Measurements from ENCODE around the gene JMJD4. TPM values are rescaled to one million over a fixed set of nuclear protein-coding genes. Genes with fewer than 3 reads are reported as not detected.

Gene JMJD4, protein sequence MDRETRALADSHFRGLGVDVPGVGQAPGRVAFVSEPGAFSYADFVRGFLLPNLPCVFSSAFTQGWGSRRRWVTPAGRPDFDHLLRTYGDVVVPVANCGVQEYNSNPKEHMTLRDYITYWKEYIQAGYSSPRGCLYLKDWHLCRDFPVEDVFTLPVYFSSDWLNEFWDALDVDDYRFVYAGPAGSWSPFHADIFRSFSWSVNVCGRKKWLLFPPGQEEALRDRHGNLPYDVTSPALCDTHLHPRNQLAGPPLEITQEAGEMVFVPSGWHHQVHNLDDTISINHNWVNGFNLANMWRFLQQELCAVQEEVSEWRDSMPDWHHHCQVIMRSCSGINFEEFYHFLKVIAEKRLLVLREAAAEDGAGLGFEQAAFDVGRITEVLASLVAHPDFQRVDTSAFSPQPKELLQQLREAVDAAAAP
- 10 to 100 TPM in 1 of 2 donors, 1 to 10 TPM in 1; 8.7 to 11.1 TPM for total RNA-seq

DNA sequence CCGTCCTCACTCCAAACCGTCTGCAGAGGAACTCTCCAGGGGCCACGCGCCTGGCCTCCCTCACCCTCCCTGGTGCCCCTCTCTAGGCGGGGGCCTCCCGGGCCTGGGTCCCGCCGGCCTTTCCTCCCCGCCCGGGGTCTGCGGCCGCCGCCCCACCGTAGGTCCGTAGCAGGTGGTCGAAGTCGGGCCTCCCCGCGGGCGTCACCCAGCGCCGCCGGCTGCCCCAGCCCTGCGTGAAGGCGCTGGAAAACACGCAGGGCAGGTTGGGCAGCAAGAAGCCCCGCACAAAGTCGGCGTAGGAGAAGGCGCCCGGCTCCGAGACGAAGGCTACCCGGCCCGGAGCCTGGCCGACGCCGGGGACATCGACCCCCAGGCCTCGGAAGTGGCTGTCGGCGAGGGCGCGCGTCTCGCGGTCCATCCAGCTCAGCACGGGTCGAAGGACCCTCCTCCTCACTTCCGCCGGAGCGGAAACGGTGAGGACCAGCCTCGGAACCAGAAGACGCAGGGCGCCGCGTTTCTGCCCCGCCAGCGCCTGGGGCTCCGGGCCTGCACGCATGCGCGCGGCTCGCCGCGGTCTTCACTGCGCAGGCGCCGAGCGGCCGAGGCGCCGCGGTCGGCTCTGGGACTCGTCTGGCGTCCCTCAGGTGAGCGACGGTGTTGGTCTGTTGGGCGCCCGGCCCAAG, at the start of gene JMJD4, which contains the start of gene SNAP47:
Gene JMJD4, minus strand, starts transcription at position 447 of the 683 bp plus-strand sequence. Its CDS starts 29 bp downstream, at position 418.
Gene SNAP47, plus strand, starts transcription at position 580 of the 683 bp plus-strand sequence. CDS start 12,302 bp downstream, outside the sequence.
- Mint-ChIP-seq H3K9me3 (no peaks in the 10 kb centered on the region), H3K27ac (peak within 1 kb of the TSS; percentile 99), H3K4me3 (peak within 1 kb of the TSS; percentile 93 to 98), H3K36me3 (ENCODE audit: insufficient read depth in 2 of 2) (peaks cover 0 to 1% of the 10 kb centered on the region in 2 donors), H3K27me3 (ENCODE audit: low read depth) (no peaks in the 10 kb centered on the region), H3K4me1 (ENCODE audit: low read depth) (peaks cover 49% of the 10 kb centered on the region)
- ATAC-seq (replicated peaks in 1 of 2) (peak; percentile 97), DNase-seq (peak; percentile 95 to 96)

DNA sequence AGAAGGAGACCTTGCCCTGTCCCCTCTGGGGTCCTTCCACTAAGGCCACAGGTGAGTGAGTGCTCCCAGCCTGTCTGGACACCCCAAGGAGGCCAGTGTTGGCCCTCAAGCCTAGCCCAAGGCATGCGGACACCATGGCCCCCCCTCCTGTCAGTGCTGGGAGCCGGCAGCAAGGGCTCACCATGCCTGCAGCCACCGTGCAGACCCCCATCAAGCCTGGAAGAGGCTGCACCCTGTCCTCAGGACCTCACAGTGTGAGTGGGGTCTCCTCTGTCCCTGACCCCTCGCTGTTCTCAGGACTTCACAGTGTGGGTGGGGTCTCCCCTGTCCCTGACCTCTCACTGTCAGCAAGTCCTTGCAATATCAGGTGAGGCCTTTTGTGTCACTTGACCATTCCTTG, 47.1 kb upstream of the JMJD4 start:
- ATAC-seq (replicated peaks in 1 of 2) (no peak), DNase-seq (no peak)
- no peaks in the 10 kb centered on the region for H3K9me3 Mint-ChIP-seq
- no peak overlapping the region for H3K27ac Mint-ChIP-seq
- no peaks in the 10 kb centered on the region for H3K27me3 Mint-ChIP-seq (ENCODE audit: low read depth)
- H3K36me3 Mint-ChIP-seq (ENCODE audit: insufficient read depth in 2 of 2): peaks cover 0 to 1% of the 10 kb centered on the region in 2 donors
- H3K4me1 Mint-ChIP-seq (ENCODE audit: low read depth): peaks cover 6% of the 10 kb centered on the region
- H3K4me3 Mint-ChIP-seq: no peak overlapping the region

- peaks cover 0 to 1% of the 10 kb centered on the region in 2 donors for H3K36me3 Mint-ChIP-seq (ENCODE audit: insufficient read depth in 2 of 2)
- no peak overlapping the region for H3K27ac Mint-ChIP-seq
- H3K9me3 Mint-ChIP-seq: no peaks in the 10 kb centered on the region
- H3K4me3 Mint-ChIP-seq: no peak overlapping the region
- peaks cover 6% of the 10 kb centered on the region for H3K4me1 Mint-ChIP-seq (ENCODE audit: low read depth)
- no peak for DNase-seq
- no peaks in the 10 kb centered on the region for H3K27me3 Mint-ChIP-seq (ENCODE audit: low read depth)
- ATAC-seq (replicated peaks in 1 of 2): no peak
Observed at GRCh38 chr1:227781314-227781930, 46.3 kb upstream of the JMJD4 start.

DNA sequence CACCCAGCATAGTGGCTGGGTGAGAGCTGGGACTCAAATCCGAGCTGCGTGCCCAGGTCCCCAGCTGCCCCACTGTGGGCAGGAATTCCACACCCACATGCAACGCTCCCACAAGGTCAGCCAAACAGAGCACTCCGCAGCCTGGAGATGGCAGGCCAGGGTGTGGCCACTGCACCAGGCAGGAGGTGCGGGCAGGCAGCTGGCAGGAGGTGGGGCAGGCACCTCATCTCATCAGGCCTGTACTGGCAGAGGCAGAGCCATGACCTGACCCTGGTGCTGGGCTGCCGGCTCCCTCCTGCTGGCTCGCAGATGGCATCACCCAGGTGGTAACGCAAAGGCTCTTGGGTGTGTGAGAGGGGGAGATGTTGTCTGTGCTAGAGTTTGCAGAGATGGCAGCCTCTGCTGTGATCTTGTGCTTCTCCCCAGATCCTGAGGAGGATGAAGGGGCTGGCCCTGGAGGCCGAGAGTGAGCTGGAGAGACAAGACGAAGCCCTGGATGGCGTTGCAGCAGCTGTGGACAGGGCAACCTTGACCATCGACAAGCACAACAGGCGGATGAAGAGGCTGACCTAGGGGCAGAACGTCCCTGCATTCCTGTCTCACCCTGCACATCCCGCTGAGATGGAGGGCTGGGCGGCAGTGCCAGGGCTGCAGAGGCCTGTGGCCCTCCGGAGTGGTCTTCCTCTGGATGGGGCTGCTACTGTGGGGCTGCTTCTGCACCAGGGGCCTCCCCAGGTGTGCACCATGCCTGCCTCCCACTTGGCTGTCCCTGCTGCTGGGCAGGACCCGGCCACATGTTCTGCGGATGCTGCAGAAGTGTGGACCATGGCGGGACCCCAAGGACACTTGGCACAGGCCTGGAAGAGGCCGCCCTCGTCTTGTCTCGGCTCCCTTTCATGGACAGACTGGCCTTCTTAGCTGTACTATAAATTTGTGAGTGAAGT, 45.3 kb upstream of the JMJD4 start:
- H3K4me3 Mint-ChIP-seq: no peak overlapping the region
- ATAC-seq (replicated peaks in 1 of 2): no peak
- H3K9me3 Mint-ChIP-seq: no peaks in the 10 kb centered on the region

DNA sequence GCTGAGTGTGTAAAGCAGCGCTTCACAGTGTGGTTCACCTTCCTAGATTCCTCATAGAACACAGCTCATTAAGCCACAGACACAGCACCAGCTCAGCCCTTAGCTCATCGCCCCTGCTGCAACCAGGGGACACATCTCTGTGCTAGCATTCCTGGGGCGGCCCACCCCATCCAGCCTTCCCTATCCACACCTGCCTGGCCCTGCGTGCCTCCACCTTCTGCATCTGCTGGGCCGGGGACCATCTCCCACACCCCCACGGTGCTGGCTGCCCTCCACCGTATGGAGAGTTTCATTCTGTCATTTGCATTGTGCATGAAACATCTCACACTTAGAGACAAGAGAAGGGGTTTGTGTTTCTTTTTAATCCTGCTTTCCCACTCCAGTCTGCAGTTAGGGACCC, 44.6 kb upstream of the JMJD4 start:
- H3K4me3 Mint-ChIP-seq: no peak overlapping the region
- no peaks in the 10 kb centered on the region for H3K27me3 Mint-ChIP-seq (ENCODE audit: low read depth)
- no peaks in the 10 kb centered on the region for H3K9me3 Mint-ChIP-seq
- DNase-seq (no peak), ATAC-seq (replicated peaks in 1 of 2) (no peak)
- H3K27ac Mint-ChIP-seq: no peak overlapping the region
- H3K4me1 Mint-ChIP-seq (ENCODE audit: low read depth): no peaks in the 10 kb centered on the region
- peaks cover 0 to 1% of the 10 kb centered on the region in 2 donors for H3K36me3 Mint-ChIP-seq (ENCODE audit: insufficient read depth in 2 of 2)

More for the DNA sequence above, 45.3 kb upstream of the JMJD4 start:
- Mint-ChIP-seq H3K27ac (no peak overlapping the region), H3K4me1 (ENCODE audit: low read depth) (no peaks in the 10 kb centered on the region), H3K36me3 (ENCODE audit: insufficient read depth in 2 of 2) (peaks cover 0 to 1% of the 10 kb centered on the region in 2 donors), H3K27me3 (ENCODE audit: low read depth) (no peaks in the 10 kb centered on the region)
- no peak for DNase-seq

- no peaks in the 10 kb centered on the region for H3K9me3 Mint-ChIP-seq
Observed at GRCh38 chr1:227779021-227779441, 43.9 kb upstream of the JMJD4 start.

DNA sequence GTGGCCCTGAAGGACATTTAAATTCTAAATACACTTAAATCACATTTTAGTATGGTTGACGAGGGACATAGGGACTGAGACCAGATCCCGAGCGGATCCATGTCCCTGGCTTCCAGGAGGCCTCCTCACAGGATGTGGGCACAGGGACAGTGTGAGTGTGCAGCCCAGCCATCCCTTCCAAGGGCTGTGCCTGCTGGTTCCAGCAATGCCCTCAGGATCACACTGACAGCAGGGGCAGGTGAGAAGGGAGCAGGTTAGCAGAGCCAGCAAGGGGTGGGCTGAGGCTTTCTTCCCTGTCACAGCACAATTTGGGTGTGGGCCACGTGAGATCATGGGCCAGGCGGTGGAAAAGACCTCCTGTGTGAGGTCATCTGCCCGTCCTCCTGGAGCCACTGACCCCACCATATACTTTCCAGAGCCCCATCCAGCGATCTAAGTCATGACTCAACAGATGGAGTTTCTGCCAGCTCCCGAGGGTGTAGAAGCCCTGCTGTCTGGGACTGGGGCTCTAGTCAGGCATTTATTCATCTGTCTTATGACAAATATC, 43.4 kb upstream of the JMJD4 start:
- ATAC-seq (replicated peaks in 1 of 2) (no peak), DNase-seq (no peak)

More at GRCh38 chr1:227779021-227779441, 43.9 kb upstream of the JMJD4 start:
- Mint-ChIP-seq H3K4me3 (no peak overlapping the region), H3K27ac (no peak overlapping the region), H3K27me3 (ENCODE audit: low read depth) (no peaks in the 10 kb centered on the region), H3K36me3 (ENCODE audit: insufficient read depth in 2 of 2) (peaks cover 0 to 1% of the 10 kb centered on the region in 2 donors), H3K4me1 (ENCODE audit: low read depth) (peaks cover 4% of the 10 kb centered on the region)
- ATAC-seq (replicated peaks in 1 of 2) (no peak), DNase-seq (no peak)

DNA sequence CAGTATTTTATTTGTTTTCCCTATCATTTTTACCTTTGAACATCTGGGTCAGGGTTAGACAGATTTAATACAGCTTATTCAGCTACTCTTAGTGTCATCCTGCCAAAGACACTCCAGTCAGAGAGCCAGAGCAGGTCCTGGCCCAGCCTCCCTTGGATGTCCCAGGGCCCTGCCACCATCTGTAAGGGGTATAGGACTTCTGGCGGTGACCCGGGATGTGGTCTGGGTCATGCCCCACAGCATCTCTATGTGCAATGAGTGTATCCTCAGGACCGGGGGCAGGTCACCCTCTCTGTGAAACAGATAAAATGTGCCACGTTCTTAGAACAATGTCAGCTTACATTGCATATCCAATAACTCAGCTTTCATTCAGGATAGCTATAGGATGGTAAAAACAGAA, 42.5 kb upstream of the JMJD4 start:
- no peaks in the 10 kb centered on the region for H3K9me3 Mint-ChIP-seq
- H3K4me1 Mint-ChIP-seq (ENCODE audit: low read depth): peaks cover 14% of the 10 kb centered on the region
- H3K27me3 Mint-ChIP-seq (ENCODE audit: low read depth): no peaks in the 10 kb centered on the region
- ATAC-seq (replicated peaks in 1 of 2) (no peak), DNase-seq (no peak)
- no peak overlapping the region for H3K27ac Mint-ChIP-seq
- H3K36me3 Mint-ChIP-seq (ENCODE audit: insufficient read depth in 2 of 2): peaks cover 0 to 1% of the 10 kb centered on the region in 2 donors
- H3K4me3 Mint-ChIP-seq: no peak overlapping the region

More for the DNA sequence above, 43.4 kb upstream of the JMJD4 start:
- H3K27ac Mint-ChIP-seq: no peak overlapping the region
- H3K36me3 Mint-ChIP-seq (ENCODE audit: insufficient read depth in 2 of 2): peaks cover 0 to 1% of the 10 kb centered on the region in 2 donors
- peaks cover 10% of the 10 kb centered on the region for H3K4me1 Mint-ChIP-seq (ENCODE audit: low read depth)
- H3K9me3 Mint-ChIP-seq: no peaks in the 10 kb centered on the region
- H3K4me3 Mint-ChIP-seq: no peak overlapping the region
- no peaks in the 10 kb centered on the region for H3K27me3 Mint-ChIP-seq (ENCODE audit: low read depth)

- ATAC-seq (replicated peaks in 1 of 2) (no peak), DNase-seq (no peak)
- H3K36me3 Mint-ChIP-seq (ENCODE audit: insufficient read depth in 2 of 2): peaks cover 0 to 1% of the 10 kb centered on the region in 2 donors
- no peak overlapping the region for H3K4me3 Mint-ChIP-seq
- peaks cover 19% of the 10 kb centered on the region for H3K4me1 Mint-ChIP-seq (ENCODE audit: low read depth)
- no peaks in the 10 kb centered on the region for H3K27me3 Mint-ChIP-seq (ENCODE audit: low read depth)
- H3K9me3 Mint-ChIP-seq: no peaks in the 10 kb centered on the region
- H3K27ac Mint-ChIP-seq: no peak overlapping the region
Observed at GRCh38 chr1:227777156-227777555, 42.1 kb upstream of the JMJD4 start.

DNA sequence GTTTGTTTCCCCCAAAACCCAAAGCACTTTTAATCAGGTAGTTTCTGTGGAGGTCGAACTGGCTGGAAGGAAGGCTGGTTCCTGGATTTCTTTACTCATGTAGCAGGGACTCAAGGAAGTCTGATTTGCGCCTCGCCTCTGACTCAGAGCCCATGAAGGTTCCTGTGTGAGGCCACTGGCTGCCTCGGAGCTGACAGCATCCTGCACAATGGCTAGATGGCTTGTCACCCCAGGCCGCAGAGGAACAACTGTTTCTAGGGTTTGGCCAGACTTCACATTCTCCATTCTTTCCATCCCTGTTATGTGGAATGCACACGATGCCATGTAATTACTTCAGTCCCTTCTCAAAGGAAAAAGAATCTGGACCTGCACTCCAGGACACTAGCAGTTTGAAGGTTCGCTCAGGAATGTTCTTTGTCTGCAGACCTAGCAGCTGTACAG, 41.2 kb upstream of the JMJD4 start:
- DNase-seq: no peak
- Mint-ChIP-seq H3K36me3 (ENCODE audit: insufficient read depth in 2 of 2) (no peaks in the 10 kb centered on the region), H3K27ac (no peak overlapping the region), H3K27me3 (ENCODE audit: low read depth) (no peaks in the 10 kb centered on the region), H3K4me3 (no peak overlapping the region), H3K9me3 (no peaks in the 10 kb centered on the region), H3K4me1 (ENCODE audit: low read depth) (peaks cover 19% of the 10 kb centered on the region)
- no peak for ATAC-seq (replicated peaks in 1 of 2)

- no peak for ATAC-seq (replicated peaks in 1 of 2)
- Mint-ChIP-seq H3K27me3 (ENCODE audit: low read depth) (no peaks in the 10 kb centered on the region), H3K4me1 (ENCODE audit: low read depth) (peaks cover 19% of the 10 kb centered on the region), H3K27ac (no peak overlapping the region), H3K4me3 (no peak overlapping the region), H3K9me3 (no peaks in the 10 kb centered on the region), H3K36me3 (ENCODE audit: insufficient read depth in 2 of 2) (no peaks in the 10 kb centered on the region)
- DNase-seq: no peak
Observed at GRCh38 chr1:227775841-227776240, 40.7 kb upstream of the JMJD4 start.
